Keratinocyte (primary cell): ENCODE measurements around the gene SFXN4. TPM values are rescaled to one million over a fixed set of nuclear protein-coding genes. Genes with fewer than 3 reads are reported as not detected.

ENCODE experiments used
- DNase-seq: peaks from one replicate; pipeline ENCODE4 v3.0.0-alpha.2; 2011; ENCODE audit warnings: low read depth, missing footprints, low spot score
- FAIRE-seq: peaks from 2 replicates; lab custom pipeline; 2011; peaks lifted over from hg19 to GRCh38; lab: Jason Lieb, UNC
- H2AFZ ChIP-seq: 2 replicates; pipeline ENCODE4 v1.6.0; 2012; ENCODE audit warnings: low read length, control low read depth, inconsistent platforms; ENCODE audit not compliant: control insufficient read depth
- H3K27ac ChIP-seq: 2 replicates; pipeline ENCODE4 v1.5.1; 2011; ENCODE audit warnings: low read length; ENCODE audit not compliant: control insufficient read depth, insufficient read depth
- H3K27me3 ChIP-seq: 3 replicates; pipeline ENCODE4 v1.6.0; 2011; ENCODE audit warnings: low read length; ENCODE audit not compliant: control insufficient read depth, insufficient read depth; ENCODE audit errors: extremely low read depth
- H3K36me3 ChIP-seq, 2 experiments: 2 replicates in 1 of 2; 3 replicates in 1 of 2; pipeline ENCODE4 v1.5.1; 2011; ENCODE audit warnings: low read length in 2 of 2, mild to moderate bottlenecking in 1 of 2; ENCODE audit not compliant: control insufficient read depth in 2 of 2, insufficient read depth in 2 of 2; ENCODE audit errors: extremely low read depth in 1 of 2
- H3K4me1 ChIP-seq: 3 replicates; pipeline ENCODE4 v1.5.1; 2011; ENCODE audit warnings: low read length; ENCODE audit not compliant: control insufficient read depth, insufficient read depth; ENCODE audit errors: extremely low read depth
- H3K4me2 ChIP-seq: 3 replicates; pipeline ENCODE4 v1.6.0; 2011; ENCODE audit warnings: low read depth, low read length; ENCODE audit not compliant: control insufficient read depth, insufficient read depth; ENCODE audit errors: extremely low read depth
- H3K4me3 ChIP-seq, 3 experiments: fragments of 200-600 bp in 1 of 3; sonication (generic) in 1 of 3; 2 replicates in 2 of 3; 3 replicates in 1 of 3; pipeline ENCODE4 v1.5.1; 2011 to 2016; ENCODE audit warnings: low read length in 3 of 3, mild to moderate bottlenecking in 3 of 3, control low read depth in 2 of 3, inconsistent platforms in 1 of 3, low read depth in 1 of 3, mixed read lengths in 1 of 3, mixed run types in 1 of 3, moderate library complexity in 1 of 3; ENCODE audit not compliant: control insufficient read depth in 2 of 3, insufficient read depth in 2 of 3; ENCODE audit errors: extremely low read depth in 1 of 3
- H3K79me2 ChIP-seq: 2 replicates; pipeline ENCODE4 v1.6.0; 2012; ENCODE audit warnings: low read length; ENCODE audit not compliant: control insufficient read depth, insufficient read depth
- H3K9ac ChIP-seq: 3 replicates; pipeline ENCODE4 v1.6.0; 2011; ENCODE audit warnings: low read length; ENCODE audit not compliant: control insufficient read depth, insufficient read depth; ENCODE audit errors: extremely low read depth
- H3K9me1 ChIP-seq: 3 replicates; pipeline ENCODE4 v1.6.0; 2011; ENCODE audit warnings: low read length; ENCODE audit not compliant: control insufficient read depth, insufficient read depth; ENCODE audit errors: extremely low read depth
- H3K9me3 ChIP-seq: 2 replicates; pipeline ENCODE4 v1.5.1; 2012; ENCODE audit warnings: low read depth, low read length; ENCODE audit not compliant: control insufficient read depth
- H4K20me1 ChIP-seq: 3 replicates; pipeline ENCODE4 v1.6.0; 2011; ENCODE audit warnings: low read length; ENCODE audit not compliant: control insufficient read depth, insufficient read depth; ENCODE audit errors: extremely low read depth
- EZH2 ChIP-seq: IDR thresholded peaks from one replicate; pipeline ENCODE4 v1.6.1; 2012; ENCODE audit warnings: inconsistent platforms, mild to moderate bottlenecking, low read length, moderate library complexity
- dilution Hi-C: fragments of 300-500 bp; cut with MboI; formaldehyde crosslinking; loops from one replicate; pipeline ENCODE4 v1.7.0; 2020; ENCODE audit warnings: low sequenced_read_pairs; ENCODE audit not compliant: extremely low pct_ligation_motif_present
- polyA plus RNA-seq, 5 experiments: library from polyadenylated mRNA; depleted of rRNA in 3 of 5; stranded (reverse) in 3 of 5; stranded (forward) in 1 of 5; unstranded in 1 of 5; fragments of >200 nt; gene quantifications; 1 replicate in 1 of 5; 2 replicates in 3 of 5; 3 replicates in 1 of 5; pipeline versions ENCODE4 v1.2.1 to v1.2.3, GENCODE V29; 2011 to 2012; ENCODE audit warnings: missing spikeins in 2 of 5, low read depth in 1 of 5, low replicate concordance in 1 of 5
- TF ChIP-seq, protein P1 (sequence below), 3 experiments: IDR thresholded peaks in 1 of 3; conservative IDR thresholded peaks in 1 of 3; optimal IDR thresholded peaks in 1 of 3; 2 replicates in 2 of 3; 3 replicates in 1 of 3; pipeline versions ENCODE3 to v1.5.1; 2011; ENCODE audit warnings: low read length in 3 of 3, mild to moderate bottlenecking in 3 of 3, moderate library complexity in 2 of 3, control low read depth in 1 of 3, inconsistent platforms in 1 of 3; ENCODE audit not compliant: insufficient read depth in 2 of 3; ENCODE audit errors: extremely low read depth in 1 of 3

SFXN4 gene
- polyA plus RNA-seq, 1 donor (not counting 4 experiments of a cell fraction or from before 2014, with no cell fraction given) = 27.6 TPM

DNA sequence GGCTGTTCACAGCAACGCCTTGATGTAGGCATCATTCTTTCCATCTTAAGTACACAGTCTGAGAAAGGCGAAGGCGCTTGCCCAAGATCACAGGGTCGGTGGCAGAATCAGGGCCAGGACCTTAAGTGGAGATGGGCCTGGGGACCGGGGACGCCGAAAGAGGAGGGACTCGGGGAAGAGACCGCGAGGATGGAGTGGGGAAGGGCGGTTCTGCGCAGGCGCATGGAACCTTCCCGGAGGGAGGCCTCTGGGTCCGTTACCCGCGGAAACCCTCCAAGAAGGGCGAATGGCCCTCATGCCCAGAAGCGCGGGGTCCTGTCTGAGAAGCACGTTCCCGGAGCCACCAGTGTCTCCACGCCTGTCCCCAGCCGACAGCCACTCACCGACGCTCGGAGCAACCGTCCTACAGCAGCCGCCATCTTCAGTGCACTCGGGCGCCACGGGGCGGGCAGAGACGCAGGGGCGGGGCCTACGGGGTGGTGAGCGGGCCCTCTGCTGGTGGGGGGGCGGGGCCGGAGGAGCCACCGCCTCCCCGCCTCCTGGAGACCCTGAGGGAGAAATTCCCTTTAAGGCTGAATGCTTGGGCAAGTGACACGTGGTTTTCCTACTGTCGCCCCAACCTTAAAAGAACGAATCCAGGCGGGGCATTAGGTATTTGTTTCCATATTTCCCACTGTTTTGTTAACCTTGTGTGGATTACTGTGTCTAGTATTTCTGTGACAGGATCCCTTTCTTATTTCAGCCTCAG, 13.0 kb upstream of the SFXN4 start, which contains the start of gene PRDX3:
PRDX3 (minus strand) TSS at position 441 of the 748 bp plus-strand sequence; CDS start at position 419, 22 bp downstream.
- Histone ChIP-seq H2AFZ (peak within 1 kb of the TSS; percentile 100), H4K20me1 (no peaks in the 10 kb centered on the region), H3K4me1 (peaks cover 12% of the 10 kb centered on the region), H3K9ac (peak within 1 kb of the TSS; percentile 93), H3K4me3 (peak within 1 kb of the TSS; percentile 55 to 100 (median 98)), H3K79me2 (peaks cover 37% of the 10 kb centered on the region), H3K4me2 (peak within 1 kb of the TSS; percentile 96), H3K9me1 (no peaks in the 10 kb centered on the region), H3K36me3 (peaks cover 7 to 18% of the 10 kb centered on the region in 2 experiments), H3K27ac (peak within 1 kb of the TSS; percentile 90), H3K27me3 (no peaks in the 10 kb centered on the region), H3K9me3 (no peaks in the 10 kb centered on the region)
- dilution Hi-C loops = no loop called here
- DNase-seq (peak; percentile 38), FAIRE-seq (peak; percentile 55)
- TF ChIP-seq EZH2 = no peak
- TF ChIP-seq, protein P1, sequence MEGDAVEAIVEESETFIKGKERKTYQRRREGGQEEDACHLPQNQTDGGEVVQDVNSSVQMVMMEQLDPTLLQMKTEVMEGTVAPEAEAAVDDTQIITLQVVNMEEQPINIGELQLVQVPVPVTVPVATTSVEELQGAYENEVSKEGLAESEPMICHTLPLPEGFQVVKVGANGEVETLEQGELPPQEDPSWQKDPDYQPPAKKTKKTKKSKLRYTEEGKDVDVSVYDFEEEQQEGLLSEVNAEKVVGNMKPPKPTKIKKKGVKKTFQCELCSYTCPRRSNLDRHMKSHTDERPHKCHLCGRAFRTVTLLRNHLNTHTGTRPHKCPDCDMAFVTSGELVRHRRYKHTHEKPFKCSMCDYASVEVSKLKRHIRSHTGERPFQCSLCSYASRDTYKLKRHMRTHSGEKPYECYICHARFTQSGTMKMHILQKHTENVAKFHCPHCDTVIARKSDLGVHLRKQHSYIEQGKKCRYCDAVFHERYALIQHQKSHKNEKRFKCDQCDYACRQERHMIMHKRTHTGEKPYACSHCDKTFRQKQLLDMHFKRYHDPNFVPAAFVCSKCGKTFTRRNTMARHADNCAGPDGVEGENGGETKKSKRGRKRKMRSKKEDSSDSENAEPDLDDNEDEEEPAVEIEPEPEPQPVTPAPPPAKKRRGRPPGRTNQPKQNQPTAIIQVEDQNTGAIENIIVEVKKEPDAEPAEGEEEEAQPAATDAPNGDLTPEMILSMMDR (optimal IDR thresholded peaks at IDR 0.05 in 1 of 3, IDR thresholded peaks at IDR 0.05 in 1 of 3, conservative IDR thresholded peaks at IDR 0.05 in 1 of 3; ENCODE audit: extremely low read depth in 1 of 3, insufficient read depth in 2 of 3, low read length in 3 of 3) = peak in 2 of 3 experiments; percentile 9 to 13

DNA sequence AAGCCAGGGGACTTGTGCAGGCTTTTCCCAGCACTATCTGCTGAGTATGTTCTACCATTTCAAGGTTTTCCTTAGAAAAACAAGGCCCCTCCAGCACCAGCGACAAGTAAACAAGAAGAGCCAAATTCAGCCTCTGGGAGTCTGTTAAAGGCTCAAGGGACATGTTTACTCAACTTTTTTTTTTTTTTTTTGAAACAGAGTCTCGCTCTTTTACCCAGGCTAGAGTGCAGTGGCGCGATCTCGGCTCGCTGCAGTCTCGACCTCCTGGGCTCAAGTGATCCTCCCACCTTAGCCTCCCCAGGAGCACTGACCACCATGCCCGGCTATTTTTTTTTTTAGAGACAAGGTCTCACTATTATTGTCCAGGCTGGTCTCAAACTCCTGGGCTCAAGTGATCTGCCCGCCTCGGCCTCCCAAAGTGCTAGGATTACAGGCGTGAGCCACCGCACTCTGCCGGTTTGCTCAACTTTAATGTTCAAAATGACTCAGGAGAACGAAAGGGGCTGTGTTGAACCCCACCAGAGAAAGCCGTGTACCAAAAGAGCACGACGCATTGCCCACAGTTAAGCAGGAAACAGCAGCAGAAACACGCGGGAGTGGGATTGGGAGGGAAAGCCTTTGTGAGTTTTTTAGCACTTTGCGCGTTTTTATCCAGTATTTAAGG, 12.3 kb upstream of the SFXN4 start:
- Histone ChIP-seq H3K27me3 (no peaks in the 10 kb centered on the region), H3K27ac (peak overlapping the region; percentile 90), H3K79me2 (peaks cover 37% of the 10 kb centered on the region), H3K9ac (peak overlapping the region; percentile 93), H3K4me2 (peak overlapping the region; percentile 96), H4K20me1 (no peaks in the 10 kb centered on the region), H3K9me3 (no peaks in the 10 kb centered on the region), H3K9me1 (no peaks in the 10 kb centered on the region), H3K4me3 (peak overlapping the region; percentile 55 to 100 (median 98)), H2AFZ (peak overlapping the region; percentile 100), H3K4me1 (peaks cover 12% of the 10 kb centered on the region), H3K36me3 (peaks cover 9 to 18% of the 10 kb centered on the region in 2 experiments)
- no peak for FAIRE-seq
- dilution Hi-C loops = no loop called here
- DNase-seq = no peak
- no peak for TF ChIP-seq EZH2
- TF ChIP-seq, protein P1 (optimal IDR thresholded peaks at IDR 0.05 in 1 of 3, IDR thresholded peaks at IDR 0.05 in 1 of 3, conservative IDR thresholded peaks at IDR 0.05 in 1 of 3; ENCODE audit: extremely low read depth in 1 of 3, insufficient read depth in 2 of 3, low read length in 3 of 3) = no peak
